GM21423 (cell line): ENCODE results near the gene MAP2K7.

Experiments used
- ATAC-seq: cut with Tn5 transposase; IDR thresholded peaks from one replicate; pipeline ENCODE4 v1.9.1; 2021; ENCODE audit warnings: mild to moderate bottlenecking, moderate library complexity; ENCODE audit not compliant: unreplicated experiment

The MAP2K7 gene

DNA sequence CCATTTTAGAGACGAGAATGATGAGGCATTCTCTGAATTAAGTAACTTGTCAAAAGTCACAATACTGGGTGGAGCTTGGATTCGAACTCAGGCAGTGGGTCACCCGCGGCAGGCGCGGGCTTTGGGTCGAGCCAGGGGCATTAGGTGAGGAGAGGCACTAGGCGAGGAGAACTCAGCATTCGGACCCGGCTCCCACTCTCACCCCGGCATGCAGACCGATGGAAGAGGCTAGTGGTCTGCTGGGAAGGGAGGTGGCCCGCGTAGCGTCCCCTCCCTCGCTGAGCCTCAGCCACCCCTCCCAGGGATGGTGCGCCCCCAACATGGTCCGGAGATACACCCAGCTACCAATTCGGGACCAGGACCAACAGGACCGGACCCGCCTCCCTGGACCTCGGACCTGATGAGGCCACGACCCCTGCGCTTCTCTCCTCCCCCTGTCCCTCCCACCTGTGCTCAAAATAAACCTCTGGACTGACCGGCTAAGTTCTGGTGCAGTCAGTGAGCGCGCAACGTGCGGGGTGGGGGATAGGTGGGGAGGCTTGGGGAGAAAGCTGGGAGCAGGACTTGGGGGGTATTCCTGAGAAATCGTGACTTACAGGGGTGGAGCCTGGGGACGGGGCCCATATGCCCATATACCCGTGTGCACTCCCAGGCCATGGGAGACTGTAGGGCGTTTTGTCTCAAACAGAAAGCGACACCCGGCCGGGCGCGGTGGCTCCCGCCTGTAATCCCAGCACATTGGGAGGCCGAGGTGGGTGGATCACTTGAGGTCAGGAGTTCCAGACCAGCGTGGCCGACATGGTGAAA lies 15.1 kb downstream of the MAP2K7 start:
- no peak for ATAC-seq

DNA sequence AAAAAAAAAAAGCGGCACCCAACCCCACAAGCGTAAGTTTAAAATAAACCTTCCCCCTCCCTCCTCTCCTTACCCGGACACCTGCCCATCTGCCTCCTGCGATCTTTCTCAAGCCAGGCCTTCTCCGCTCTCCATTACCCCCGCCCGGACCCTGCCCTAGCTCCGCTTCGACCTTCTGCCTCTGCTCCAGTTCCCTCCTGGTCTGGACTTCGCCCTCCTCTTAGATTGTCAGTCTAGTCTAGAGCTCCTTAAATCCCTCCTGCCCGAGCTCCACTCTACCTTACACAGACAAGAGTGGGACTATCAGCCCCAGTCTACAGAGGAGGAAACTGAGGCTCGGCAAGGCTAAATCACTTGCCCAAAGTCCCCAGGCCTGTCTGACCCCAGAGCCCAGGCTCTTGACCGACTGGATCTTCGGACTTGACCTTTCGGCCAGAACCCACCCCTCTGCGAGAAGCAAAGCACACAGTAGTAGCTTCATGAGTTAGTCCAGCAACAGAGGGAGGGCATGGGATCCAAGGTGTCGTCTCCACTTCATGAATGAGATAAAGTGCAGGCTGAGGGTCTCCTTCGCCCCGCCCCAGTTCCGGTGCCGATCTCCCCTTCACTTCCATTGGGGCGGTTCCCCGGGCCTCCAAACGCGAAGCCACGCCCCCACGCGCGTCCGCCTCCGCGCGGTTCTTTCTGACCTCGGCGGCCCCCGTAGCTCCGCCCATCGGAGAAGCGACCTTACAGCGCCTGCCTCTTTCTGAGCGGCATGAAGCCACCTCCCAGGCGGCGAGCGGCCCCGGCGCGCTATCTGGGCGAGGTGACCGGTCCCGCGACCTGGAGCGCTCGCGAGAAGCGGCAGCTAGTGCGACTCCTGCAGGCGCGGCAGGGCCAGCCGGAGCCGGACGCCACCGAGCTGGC lies 16.2 kb downstream of the MAP2K7 start, which contains the start of gene SNAPC2:
SNAPC2 (plus strand) TSS at position 729 of the 909 bp plus-strand sequence; CDS start at position 758, 29 bp downstream.
- peak; percentile 61 for ATAC-seq

- ATAC-seq, result peak; percentile 38
Observed at GRCh38 chr19:7920519-7921301, 17.0 kb downstream of the MAP2K7 start.

DNA sequence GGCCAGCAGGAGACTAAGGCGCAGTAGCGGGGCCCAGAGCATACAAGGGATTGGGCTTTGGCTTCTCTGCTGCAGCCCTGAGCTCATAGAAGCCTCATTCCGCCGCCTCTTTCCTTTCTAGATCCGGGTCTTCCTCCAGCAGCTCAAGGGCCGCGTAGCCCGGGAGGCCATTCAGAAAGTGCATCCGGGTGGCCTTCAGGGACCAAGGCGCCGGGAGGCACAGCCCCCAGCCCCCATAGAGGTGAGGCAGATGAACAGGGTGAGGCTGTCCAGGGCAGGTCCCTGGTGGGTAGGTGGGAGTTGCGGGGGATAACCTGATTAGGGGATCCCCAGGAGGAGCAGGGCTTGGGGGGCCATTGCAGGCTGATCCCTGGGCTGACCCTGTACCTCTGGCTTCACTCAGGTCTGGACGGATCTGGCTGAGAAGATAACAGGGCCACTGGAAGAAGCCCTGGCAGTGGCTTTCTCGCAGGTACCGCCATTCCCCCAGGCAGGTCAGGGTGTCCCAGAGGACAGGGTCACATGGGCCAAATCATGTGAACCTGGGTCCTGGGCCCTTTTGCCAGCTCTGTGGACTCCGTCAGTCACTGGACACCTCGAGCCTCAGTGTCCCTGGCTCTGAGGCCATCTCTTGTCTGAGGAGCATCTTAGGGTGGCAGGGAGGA lies 17.8 kb downstream of the MAP2K7 start:
- ATAC-seq, result no peak

- no peak for ATAC-seq
Observed at GRCh38 chr19:7921967-7922835, 18.5 kb downstream of the MAP2K7 start.

- ATAC-seq, result no peak
Observed at GRCh38 chr19:7922836-7923195, 19.1 kb downstream of the MAP2K7 start.

DNA sequence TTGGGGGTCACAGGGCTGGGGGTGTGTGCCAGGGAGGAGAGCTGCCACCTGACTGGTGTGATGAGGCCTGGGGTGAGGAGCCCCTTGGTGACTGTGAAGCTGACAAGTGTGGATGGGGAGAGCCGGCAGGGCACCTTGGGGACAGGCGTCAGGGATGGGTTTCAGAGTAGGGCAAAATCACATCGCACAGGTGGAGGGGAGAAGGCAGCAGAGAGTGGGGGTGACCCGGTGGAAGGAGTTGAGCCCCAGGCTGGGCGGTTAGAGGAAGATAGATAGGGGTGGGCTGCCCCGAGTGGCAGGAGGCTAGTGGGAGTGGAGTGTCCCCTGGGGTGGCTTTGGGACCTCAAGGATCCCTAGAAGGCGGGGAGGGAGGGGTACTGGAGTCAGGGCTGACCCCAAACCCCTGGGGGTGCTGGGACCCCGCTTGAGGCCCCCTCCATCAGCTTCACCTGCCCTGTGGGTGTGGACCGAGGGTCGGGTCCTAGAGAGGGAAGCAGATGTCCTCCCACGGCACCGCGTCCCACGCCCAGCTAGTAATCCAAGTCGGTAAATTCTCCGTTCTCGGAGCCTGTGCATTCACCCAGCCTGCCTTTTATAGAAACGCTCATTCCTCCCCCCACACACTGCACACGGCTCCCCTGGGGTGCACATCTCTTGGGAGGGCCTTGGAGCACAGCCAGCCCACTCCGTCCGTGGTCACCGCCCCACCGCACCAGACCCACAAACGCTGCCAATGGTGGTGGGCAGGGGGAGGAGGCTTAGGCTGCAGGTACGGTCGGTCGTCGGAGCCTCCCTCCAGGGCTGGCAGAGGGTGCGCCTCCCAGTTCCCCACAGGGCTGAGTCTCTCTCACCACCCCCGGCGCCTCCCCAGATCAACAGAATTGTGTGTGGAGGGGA lies 19.9 kb downstream of the MAP2K7 start:
- no peak for ATAC-seq

DNA sequence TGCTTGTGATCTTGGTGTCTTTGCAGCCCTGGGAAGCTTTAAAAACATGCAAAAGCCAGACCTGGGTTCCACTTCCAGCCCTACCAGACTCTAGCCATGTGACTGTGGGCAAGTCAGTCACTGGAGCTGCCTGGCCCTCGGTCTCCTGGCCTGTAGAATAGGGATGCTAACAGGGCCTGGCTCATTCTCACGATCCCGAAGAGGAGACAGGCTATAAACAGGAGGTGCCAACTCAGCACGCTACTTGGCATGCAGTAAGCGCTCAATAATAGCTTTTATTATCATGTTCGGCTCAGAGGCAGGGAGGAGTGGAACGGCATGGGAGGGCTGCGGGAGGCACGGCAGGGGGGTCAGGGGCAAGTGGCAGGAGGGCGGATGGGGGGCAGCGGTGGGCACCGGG lies 20.6 kb downstream of the MAP2K7 start:
- no peak for ATAC-seq

DNA sequence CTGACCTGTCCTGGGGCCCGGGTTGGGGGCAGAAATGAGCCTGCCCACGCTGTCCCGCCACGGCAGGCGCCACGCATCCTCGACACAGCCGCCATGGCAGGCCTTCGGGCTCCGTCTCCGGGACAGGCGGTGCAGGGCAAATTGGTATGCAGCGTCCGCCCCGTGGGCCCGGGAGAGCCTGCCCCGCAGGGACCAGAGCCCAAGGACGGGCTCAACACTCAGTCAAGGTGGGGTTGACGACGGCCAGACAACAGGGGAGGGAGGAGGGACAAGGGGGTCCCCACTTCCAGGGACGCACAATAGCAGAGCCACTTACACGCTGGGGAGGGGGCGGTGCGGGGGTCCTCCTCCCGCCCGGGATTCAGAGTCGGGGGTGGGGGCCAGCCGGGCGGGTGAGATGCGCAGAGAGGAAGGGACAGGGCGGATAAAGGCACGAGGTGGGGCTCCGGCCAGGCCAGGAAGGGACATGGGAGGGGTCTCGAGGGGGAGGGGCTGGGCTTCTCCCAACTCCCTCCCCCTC lies 21.0 kb downstream of the MAP2K7 start:
- ATAC-seq, result no peak

GRCh38 chr19:7925171-7925851 lies 21.6 kb downstream of the MAP2K7 start:
- no peak for ATAC-seq

DNA sequence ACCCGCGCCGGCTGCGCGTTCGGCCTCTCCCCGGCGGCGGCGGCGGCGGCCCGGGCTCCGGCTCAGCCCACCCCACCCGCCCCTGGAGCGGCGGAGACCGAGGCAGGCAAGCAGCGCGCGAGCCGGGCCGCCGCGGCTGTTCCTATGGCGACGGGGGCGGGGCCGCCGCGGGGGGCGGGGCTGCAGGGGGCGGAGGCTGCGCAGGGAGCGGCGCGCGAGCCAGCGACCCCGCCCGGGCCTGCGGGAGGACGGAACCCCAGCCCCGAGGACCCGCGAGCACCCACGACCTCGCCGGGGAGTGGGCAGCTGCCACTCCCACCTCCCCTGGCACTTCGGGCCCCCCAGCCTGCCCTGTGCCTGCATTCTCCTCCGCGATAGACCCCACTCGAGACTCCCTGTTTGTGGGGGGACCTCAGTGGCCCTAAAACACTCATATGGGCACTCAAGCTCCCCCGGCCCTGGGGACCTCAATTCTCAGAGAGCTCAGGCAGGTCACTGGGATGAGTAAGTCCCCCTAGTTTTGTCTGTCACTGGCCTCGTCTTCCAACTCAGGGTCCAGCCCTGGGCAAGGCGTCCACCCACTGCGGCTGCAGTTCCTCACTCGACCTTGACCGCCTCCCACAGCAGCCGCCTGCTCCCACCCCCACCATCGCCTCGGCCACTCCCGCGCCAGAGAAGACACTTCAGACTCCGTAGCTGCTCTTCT lies 22.5 kb downstream of the MAP2K7 start, which contains the start of gene CTXN1:
CTXN1 (minus strand) TSS at position 115 of the 706 bp plus-strand sequence. CDS start 597 bp downstream, outside the sequence.
- ATAC-seq, result no peak

DNA sequence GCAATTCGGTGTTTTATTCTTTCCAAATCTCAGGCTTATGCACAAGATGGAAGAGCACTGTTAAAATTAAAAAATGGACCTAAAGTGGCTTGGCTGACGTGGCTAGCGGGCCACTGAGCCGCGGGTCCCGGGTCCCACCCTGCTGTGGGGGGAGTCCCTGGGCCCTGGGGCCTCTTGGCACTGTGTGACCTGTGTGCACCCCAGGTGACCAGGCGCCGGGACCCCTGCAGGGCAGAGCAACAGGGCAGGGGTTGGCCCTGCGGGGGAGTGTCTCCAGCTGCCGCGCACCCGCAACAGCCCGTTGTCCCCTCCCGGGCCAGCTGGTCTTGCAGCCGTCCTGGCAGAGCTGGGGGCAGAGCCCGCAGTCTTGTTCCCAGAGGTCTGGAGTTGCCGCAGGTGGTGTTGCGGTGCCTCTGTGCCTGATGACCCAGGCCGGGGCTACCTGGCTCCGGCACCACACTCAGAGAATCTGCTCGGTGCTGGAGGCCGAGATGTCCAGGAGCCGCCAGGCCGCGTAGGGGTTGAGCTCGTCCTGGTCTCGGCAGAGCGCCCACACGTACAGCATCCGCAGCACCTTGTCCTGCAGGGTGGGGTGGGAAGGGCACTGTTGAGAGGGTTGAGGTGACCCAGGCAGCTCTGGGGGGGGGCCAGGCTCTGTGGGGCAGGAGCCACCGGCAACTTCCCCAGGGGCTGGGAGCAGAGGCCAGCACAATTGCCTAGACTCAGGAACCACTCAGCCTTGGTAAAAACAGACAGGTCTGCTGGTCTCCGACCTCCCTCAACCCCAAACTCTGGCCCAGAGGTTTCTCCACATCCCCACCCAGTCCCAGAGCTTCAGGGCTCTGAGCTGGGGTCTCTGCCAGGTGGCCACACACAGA lies 23.3 kb downstream of the MAP2K7 start:
- no peak for ATAC-seq

- no peak for ATAC-seq
Observed at GRCh38 chr19:7927605-7928333, 24.1 kb downstream of the MAP2K7 start.

DNA sequence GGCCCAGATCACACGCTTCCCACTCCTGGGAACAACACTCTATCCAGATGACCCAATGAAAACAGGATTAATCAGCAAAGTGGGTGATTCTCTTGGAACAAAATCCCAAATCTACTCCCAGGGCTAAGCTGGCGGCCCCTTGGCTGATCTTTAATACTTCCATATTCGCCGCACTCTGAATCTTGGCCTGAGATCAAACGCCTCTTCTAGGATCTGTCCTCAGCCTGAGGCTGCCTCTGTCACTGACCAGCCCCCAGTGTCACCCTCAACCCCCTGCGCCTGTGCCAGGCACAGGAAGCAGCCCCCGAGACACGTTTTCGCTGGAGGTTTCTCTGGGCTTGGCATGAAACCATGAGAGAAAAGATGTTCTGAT lies 24.6 kb downstream of the MAP2K7 start:
- ATAC-seq, result no peak
